DMS 273 treated with DMSO at 0.1 percent for 48 hours (cell line): ENCODE measurements around the gene RND3.
A peak's percentile ranks its signal among the peaks of the same experiment; 100 is the strongest.

Experiments used
- DNase-seq: peaks from one replicate; lab custom pipeline; 2025; lab: John Stamatoyannopoulos, UW

Gene RND3

DNA sequence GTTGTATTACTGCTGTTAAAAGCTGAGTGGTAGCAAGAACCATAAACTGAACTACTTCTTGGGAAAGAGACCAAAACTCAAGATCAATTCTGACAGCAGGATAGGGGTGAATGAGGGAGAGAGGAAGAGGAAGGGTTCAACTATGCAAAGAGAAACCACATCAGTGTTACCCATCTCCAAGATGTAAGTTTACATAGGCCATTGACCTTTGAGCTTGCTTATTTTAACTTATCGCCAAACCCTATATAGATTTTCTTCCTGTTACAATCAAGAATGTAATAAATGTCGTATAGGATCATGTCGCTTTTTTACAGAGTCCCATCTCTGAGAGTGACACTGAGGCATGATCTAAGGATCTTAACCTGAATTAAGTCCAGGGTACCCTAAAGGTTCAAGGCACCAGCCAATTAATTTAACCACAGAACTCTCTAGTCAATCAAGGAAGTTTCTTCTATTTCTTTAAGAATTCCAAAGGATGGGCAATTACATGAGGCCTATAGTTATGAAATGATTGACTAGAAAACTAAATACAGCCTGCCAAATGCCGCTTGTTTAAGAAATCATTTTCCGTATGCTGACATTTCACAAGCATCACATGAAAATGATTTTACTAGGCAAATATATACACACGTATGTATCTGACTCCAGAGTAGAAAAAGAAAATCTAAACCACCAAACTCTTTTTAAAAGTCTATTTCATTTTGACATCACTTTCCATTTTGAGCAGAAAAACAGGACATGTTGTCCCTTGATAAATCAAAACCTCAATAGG lies 11.8 kb downstream of the RND3 start:
- DNase-seq: no peak

DNA sequence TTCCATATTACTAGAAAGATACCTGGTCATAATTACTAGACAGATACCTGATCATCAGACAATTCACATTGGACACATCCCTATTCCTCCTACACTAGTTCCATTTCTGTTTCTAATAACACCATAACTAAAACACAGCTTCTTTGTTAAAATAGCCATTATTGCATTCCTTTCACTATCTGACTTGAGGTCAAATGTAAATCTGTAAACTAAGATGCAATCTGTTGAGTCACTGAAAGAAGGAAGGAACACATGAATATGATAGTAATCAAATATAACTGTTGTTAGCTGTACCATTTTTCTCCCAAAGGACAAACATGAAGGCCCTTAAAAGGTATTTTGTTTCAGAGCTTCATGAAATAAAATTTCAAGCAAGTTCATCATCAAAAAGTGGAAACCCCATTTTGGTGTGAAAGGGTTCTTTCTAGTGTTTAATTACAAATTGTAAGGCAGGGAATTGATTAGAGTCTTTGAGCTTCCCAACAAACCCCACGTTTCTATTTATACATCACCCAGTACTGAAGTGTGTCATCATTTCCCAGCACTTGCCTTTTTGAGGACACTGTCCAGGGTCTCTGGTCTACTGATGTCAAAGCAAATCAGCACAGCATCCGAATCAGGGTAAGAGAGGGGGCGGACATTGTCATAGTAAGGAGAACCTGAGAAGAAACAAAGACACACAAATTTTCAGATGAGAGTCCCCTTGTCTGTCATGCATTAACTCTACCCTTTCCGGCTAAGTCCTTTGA lies 13.0 kb downstream of the RND3 start:
- DNase-seq: no peak

DNA sequence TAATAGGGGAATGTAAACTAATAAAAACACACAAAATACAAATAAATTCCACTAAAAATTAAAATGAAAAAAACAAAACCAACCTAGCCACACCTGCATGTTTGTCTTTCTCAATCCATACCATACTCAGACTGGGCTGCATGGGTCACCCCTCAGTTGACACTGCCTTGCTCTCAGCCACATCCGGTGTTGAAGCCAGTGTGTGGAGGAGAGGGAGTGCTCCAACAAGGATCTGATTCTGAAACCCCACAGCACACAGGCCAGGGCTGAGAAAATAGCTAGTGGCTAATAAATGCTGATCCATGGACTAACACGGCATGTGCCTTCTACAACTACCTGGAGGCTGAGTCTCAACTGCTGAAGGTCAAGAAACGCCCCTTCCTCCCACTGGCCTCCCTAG lies 13.7 kb downstream of the RND3 start:
- DNase-seq: no peak

DNA sequence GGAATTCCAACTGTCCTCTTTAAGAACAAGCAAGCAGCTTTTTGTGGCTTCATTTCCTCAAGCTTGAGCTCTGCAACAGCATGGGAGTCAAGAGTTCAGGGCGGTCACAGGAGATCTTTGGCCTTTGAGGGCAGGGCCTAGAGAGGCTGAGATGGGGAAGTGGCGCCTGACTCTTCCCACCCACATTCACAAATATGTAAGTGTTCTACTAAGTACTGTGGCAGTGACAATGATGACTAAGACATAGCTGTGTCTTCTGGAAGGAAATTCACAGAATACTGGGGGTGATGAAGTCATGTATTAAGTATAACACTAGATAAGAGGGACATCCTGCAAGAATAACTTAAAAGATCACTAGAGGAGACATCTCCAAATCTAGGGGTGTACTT lies 15.0 kb downstream of the RND3 start:
- DNase-seq: no peak

DNA sequence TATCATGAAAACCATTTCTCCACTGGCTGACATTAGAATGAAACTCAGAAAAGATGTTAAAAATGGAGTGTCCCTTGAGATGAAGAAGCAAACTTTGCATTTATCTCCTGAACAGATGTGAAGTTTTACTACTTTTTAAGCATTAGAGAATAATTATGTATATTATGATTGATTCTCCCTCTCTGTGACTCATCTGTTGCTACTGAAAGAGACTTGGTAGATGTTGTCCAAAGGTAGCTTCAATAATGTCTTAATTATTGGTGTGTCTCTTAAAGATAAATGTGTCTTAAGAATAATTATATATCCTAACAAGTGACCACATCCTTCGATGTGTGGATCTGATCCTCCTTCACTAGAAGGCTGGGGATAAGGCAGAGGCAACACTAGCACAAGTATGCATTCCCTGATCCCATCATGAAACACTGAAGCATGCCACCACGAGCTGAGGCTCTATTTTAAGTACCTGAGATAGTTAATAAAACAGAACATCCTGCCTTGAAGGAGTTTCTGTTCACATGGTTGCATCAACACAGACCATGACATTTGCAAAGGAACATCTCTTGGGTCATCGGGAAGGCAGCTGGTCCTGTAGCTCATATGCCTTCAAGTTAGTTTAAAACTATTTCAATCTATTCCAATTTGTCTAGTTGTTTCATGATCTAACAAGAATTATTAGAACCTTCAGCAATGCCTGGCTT lies 15.5 kb downstream of the RND3 start:
- DNase-seq: no peak

GRCh38 chr2:150470435-150470834 lies 17.0 kb downstream of the RND3 start:
- no peak for DNase-seq

- no peak for DNase-seq
Measured at GRCh38 chr2:150469706-150470274, 17.7 kb downstream of the RND3 start.

GRCh38 chr2:150468350-150468960 lies 19.0 kb downstream of the RND3 start:
- no peak for DNase-seq

- DNase-seq: no peak
Measured at GRCh38 chr2:150467621-150467963, 19.9 kb downstream of the RND3 start.

GRCh38 chr2:150466741-150467620 lies 20.5 kb downstream of the RND3 start:
- DNase-seq: no peak

DNA sequence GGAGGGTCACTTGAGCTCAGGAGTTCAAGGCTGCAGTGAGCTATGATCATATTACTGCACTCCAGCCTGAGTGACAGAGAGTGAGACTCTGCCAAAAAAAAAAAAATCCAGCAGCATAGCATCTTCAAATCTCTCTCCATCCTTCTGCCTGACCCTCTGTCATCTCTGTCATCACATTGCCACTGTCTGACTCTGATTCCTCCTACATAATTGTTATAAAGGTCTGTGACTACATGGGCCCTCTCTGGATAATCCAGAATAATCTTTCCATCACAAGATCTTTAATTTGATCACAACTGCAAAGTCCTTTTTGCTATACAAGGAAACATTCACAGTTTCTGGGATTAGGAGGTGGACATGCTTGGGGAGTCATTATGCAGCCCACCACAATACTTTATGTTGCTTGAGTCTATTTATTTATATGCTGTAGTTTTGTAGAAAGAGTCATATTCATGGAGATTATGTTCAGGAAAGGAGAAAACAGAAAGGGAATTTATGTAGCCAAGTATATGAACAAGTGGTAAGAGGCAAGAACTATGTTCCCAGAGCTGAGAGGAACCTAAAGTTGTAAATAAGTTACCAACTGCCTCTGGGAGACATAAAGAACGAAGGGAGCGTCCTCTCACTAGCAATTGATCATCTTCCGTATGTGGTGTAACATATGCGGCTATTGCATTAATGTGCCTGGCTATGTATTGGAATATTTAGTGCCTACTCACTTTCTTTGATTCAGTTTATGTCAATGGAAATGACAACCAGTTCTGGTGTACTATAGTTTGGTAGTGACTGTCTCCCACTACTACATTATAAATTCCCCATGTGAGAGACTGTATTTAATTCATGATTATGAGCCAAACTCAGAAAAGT lies 21.5 kb downstream of the RND3 start:
- no peak for DNase-seq

- DNase-seq: no peak
Measured at GRCh38 chr2:150464986-150465385, 22.5 kb downstream of the RND3 start.

- DNase-seq: no peak
Measured at GRCh38 chr2:150464270-150464669, 23.2 kb downstream of the RND3 start.

- no peak for DNase-seq
Measured at GRCh38 chr2:150462770-150463169, 24.7 kb downstream of the RND3 start.

DNA sequence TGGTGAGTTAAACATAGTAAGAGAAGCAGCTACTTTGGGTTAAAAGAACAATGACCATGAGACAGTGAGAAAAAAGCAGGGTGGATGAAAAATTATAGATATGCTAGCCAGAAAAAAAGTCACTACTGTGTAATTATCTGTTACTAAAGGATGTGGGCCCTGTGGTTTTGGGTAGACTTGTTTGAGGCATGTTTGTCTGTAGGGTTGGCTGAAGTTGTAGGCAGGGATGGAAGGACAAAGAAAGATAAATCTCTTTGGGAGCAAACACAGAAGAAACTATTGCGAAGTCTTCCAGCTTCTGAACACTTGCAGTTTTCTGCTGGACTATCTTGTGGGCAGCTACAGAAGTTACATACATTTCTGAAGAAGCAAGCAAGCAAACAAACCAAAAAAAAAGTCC lies 28.2 kb downstream of the RND3 start:
- no peak for DNase-seq

- no peak for DNase-seq
Measured at GRCh38 chr2:150450765-150451164, 36.7 kb downstream of the RND3 start.

GRCh38 chr2:150449856-150450255 lies 37.6 kb downstream of the RND3 start:
- no peak for DNase-seq

DNA sequence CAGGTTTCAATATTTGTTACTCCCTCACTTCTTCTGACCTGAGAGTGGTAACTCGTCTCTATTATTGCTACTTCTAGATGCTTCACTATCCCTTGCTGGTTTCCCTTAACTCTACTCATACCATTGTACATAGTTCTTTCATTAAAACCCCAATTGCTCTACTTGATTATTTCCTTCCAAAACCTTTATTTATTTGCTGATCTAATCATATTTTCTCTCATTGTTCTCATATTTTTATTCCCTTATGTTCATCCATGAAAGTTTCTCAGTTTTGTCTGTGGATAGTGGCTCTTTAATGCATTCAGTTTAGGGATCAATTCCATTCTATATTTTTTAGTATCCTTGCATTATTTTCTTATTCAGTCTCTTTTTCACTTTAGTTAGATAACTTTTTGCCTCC lies 42.1 kb downstream of the RND3 start:
- no peak for DNase-seq

- DNase-seq: no peak
Measured at GRCh38 chr2:150442484-150442883, 45.0 kb downstream of the RND3 start.

DNA sequence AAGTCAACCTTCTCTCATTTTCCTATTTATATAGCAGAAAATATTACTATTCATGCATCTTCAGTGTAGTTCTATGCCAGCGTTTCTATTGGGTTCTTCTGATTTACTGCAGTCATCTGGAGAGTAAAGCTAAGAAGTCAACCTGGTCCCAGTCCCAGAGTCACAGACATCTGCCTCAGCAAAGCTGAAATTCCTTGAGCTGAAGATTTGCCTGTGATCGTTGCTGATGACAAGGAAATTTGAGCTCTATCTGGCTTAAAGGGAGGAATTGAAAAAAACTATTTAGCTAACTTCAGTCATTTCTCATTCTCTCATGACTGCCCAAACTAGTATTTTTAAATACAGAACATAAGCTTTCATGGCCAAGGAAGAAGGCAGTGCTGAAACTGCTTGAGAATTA lies 45.7 kb downstream of the RND3 start:
- DNase-seq: peak; percentile 7
